ENCODE results near the gene PTPN1.

PTPN1 gene

GRCh38 chr20:50513169-50514034 is 3.2 kb downstream of the PTPN1 start:
- DNase-seq (ENCODE audit: low read depth, low spot score), result no peak

- no peak for DNase-seq (ENCODE audit: low read depth, low spot score)
These were observed 3.8 kb downstream of the PTPN1 start for GRCh38 chr20:50514035-50514337.

- DNase-seq (ENCODE audit: low read depth, low spot score), result no peak
These were observed 4.6 kb downstream of the PTPN1 start for GRCh38 chr20:50514750-50515149.

GRCh38 chr20:50515471-50516106 is 5.4 kb downstream of the PTPN1 start:
- no peak for DNase-seq (ENCODE audit: low read depth, low spot score)

- DNase-seq (ENCODE audit: low read depth, low spot score), result no peak
These were observed 6.2 kb downstream of the PTPN1 start for GRCh38 chr20:50516180-50516934.

GRCh38 chr20:50516935-50517816 is 7.0 kb downstream of the PTPN1 start:
- DNase-seq (ENCODE audit: low read depth, low spot score), result no peak

GRCh38 chr20:50517817-50518154 is 7.6 kb downstream of the PTPN1 start:
- DNase-seq (ENCODE audit: low read depth, low spot score), result no peak

GRCh38 chr20:50518270-50518721 is 8.1 kb downstream of the PTPN1 start:
- no peak for DNase-seq (ENCODE audit: low read depth, low spot score)

GRCh38 chr20:50519036-50519762 is 9.0 kb downstream of the PTPN1 start:
- DNase-seq (ENCODE audit: low read depth, low spot score), result no peak

- DNase-seq (ENCODE audit: low read depth, low spot score), result no peak
These were observed 10.2 kb downstream of the PTPN1 start for GRCh38 chr20:50520222-50520880.

GRCh38 chr20:50521221-50522052 is 11.3 kb downstream of the PTPN1 start:
- DNase-seq (ENCODE audit: low read depth, low spot score), result no peak

- DNase-seq (ENCODE audit: low read depth, low spot score), result no peak
These were observed 12.0 kb downstream of the PTPN1 start for GRCh38 chr20:50522053-50522674.

- no peak for DNase-seq (ENCODE audit: low read depth, low spot score)
These were observed 13.5 kb downstream of the PTPN1 start for GRCh38 chr20:50523552-50524167.

GRCh38 chr20:50525681-50526080 is 15.5 kb downstream of the PTPN1 start:
- no peak for DNase-seq (ENCODE audit: low read depth, low spot score)

GRCh38 chr20:50526403-50526989 is 16.3 kb downstream of the PTPN1 start:
- DNase-seq (ENCODE audit: low read depth, low spot score), result no peak

- DNase-seq (ENCODE audit: low read depth, low spot score), result no peak
These were observed 17.0 kb downstream of the PTPN1 start for GRCh38 chr20:50527068-50527605.

- no peak for DNase-seq (ENCODE audit: low read depth, low spot score)
These were observed 17.9 kb downstream of the PTPN1 start for GRCh38 chr20:50528129-50528528.

- DNase-seq (ENCODE audit: low read depth, low spot score), result no peak
These were observed 18.7 kb downstream of the PTPN1 start for GRCh38 chr20:50528804-50529351.

All from brain pericyte (primary cell).